ENCODE data around the gene ZNF30.
"Not testable (repeated sequence)": the region's sequence is repeated elsewhere in the genome, so short reads cannot be mapped to it uniquely, and the experiment has no call there.

ZNF30 gene

GRCh38 chr19:34920090-34920786 is 6.5 kb upstream of the ZNF30 start:
- not testable (repeated sequence) for H3K4me3 ChIP-seq (ENCODE audit: low read length); H3K36me3 ChIP-seq (ENCODE audit: control insufficient read depth, insufficient read depth, low read length); H3K4me1 ChIP-seq (ENCODE audit: control insufficient read depth, insufficient read depth, low read length); H3K27me3 ChIP-seq (ENCODE audit: control insufficient read depth, insufficient read depth, low read length); DNase-seq (ENCODE audit: low read depth, low spot score); H3K27ac ChIP-seq (ENCODE audit: low read length); H3K9me3 ChIP-seq (ENCODE audit: control insufficient read depth, insufficient read depth, low read length)
- WGBS (ENCODE audit: insufficient coverage, insufficient read length): no CpG with 5 or more reads among the region's 8 CpGs

GRCh38 chr19:34925278-34925855 is 1.3 kb upstream of the ZNF30 start:
- no peaks in the 10 kb centered on the region; the same call in 1 of the 2 replicates for H3K9me3 ChIP-seq (ENCODE audit: control insufficient read depth, insufficient read depth, low read length)
- H3K27ac ChIP-seq (ENCODE audit: low read length): no peak overlapping the region
- no peaks in the 10 kb centered on the region for H3K4me1 ChIP-seq (ENCODE audit: control insufficient read depth, insufficient read depth, low read length)
- H3K4me3 ChIP-seq (ENCODE audit: low read length): no peak overlapping the region
- DNase-seq (ENCODE audit: low read depth, low spot score): no peak
- WGBS (ENCODE audit: insufficient coverage, insufficient read length): no CpG with 5 or more reads among the region's 15 CpGs
- no peaks in the 10 kb centered on the region for H3K36me3 ChIP-seq (ENCODE audit: control insufficient read depth, insufficient read depth, low read length)
- no peaks in the 10 kb centered on the region for H3K27me3 ChIP-seq (ENCODE audit: control insufficient read depth, insufficient read depth, low read length)

DNA sequence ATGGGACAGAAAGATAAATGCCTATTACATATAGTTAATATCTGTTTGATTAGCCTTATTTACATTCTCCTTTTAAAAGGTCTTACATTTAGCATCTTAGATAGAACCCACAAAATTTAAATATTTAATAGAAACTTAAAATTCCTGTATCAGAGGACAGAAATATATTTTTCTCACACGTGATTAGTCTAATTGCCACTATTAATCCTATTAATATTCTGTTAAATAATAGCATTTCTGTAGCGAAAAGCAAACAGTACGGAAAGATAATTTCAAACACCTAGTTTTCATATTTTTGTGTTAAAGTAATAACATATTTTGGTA is 380 bp upstream of the ZNF30 start:
- H3K9me3 ChIP-seq (ENCODE audit: control insufficient read depth, insufficient read depth, low read length): no peaks in the 10 kb centered on the region; the same call in 1 of the 2 replicates
- no peak overlapping the region for H3K4me3 ChIP-seq (ENCODE audit: low read length)
- no peak for DNase-seq (ENCODE audit: low read depth, low spot score)
- no CpG with 5 or more reads among the region's 3 CpGs for WGBS (ENCODE audit: insufficient coverage, insufficient read length)
- no peaks in the 10 kb centered on the region for H3K36me3 ChIP-seq (ENCODE audit: control insufficient read depth, insufficient read depth, low read length)
- no peaks in the 10 kb centered on the region for H3K27me3 ChIP-seq (ENCODE audit: control insufficient read depth, insufficient read depth, low read length)
- H3K27ac ChIP-seq (ENCODE audit: low read length): no peak overlapping the region
- no peaks in the 10 kb centered on the region for H3K4me1 ChIP-seq (ENCODE audit: control insufficient read depth, insufficient read depth, low read length)

DNA sequence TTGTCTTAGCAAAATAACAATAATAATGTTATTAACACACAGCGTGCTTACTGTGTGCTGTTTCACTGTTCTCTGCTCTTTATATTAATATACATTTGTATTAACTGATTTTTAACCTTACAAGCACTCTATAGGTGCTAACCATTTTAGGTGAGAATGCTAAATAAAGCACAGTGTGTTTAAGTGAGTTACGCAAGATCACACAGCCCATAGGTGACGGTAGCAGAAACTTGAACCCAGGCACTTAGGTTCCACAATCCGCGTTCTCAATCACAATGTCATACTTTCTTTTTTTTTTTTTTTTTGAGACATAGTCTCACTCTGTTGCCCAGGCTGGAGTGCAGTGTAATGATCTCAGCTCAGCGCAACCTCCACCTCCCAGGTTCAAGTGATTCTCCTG is 5.8 kb downstream of the ZNF30 start:
- Histone ChIP-seq H3K9me3 (ENCODE audit: control insufficient read depth, insufficient read depth, low read length) (no peaks in the 10 kb centered on the region), H3K4me3 (ENCODE audit: low read length) (no peak overlapping the region), H3K27me3 (ENCODE audit: control insufficient read depth, insufficient read depth, low read length) (no peaks in the 10 kb centered on the region), H3K36me3 (ENCODE audit: control insufficient read depth, insufficient read depth, low read length) (peaks cover 3% of the 10 kb centered on the region; the same call in 1 of the 2 replicates), H3K4me1 (ENCODE audit: control insufficient read depth, insufficient read depth, low read length) (no peaks in the 10 kb centered on the region), H3K27ac (ENCODE audit: low read length) (no peak overlapping the region)
- no CpG with 5 or more reads among the region's 6 CpGs for WGBS (ENCODE audit: insufficient coverage, insufficient read length)
- no peak for DNase-seq (ENCODE audit: low read depth, low spot score)

DNA sequence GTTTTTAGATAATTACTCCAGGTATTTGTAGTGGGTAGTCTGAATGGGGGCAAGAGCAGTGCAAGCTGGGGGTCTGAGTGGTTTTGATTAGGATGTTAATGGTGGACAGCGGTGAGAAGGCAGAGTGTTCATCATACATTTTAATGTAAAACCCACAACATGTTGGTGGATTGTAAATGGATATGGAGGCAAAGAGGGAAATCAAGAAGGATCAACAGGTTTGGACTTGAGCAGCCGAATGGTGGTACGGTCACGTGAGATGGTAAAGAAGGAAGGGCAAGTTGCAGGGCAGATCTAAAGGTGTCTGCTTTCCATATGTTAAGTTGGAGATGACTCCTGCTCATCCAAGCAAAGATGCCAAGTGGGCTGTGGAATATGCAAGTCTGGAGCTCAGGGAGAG is 9.5 kb downstream of the ZNF30 start:
- no peaks in the 10 kb centered on the region for H3K4me1 ChIP-seq (ENCODE audit: control insufficient read depth, insufficient read depth, low read length)
- no peaks in the 10 kb centered on the region for H3K27me3 ChIP-seq (ENCODE audit: control insufficient read depth, insufficient read depth, low read length)
- peaks cover 6% of the 10 kb centered on the region; the same call in 1 of the 2 replicates for H3K36me3 ChIP-seq (ENCODE audit: control insufficient read depth, insufficient read depth, low read length)
- H3K9me3 ChIP-seq (ENCODE audit: control insufficient read depth, insufficient read depth, low read length): no peaks in the 10 kb centered on the region; the same call in 1 of the 2 replicates
- WGBS (ENCODE audit: insufficient coverage, insufficient read length): no CpG with 5 or more reads among the region's 4 CpGs
- no peak overlapping the region for H3K27ac ChIP-seq (ENCODE audit: low read length)
- H3K4me3 ChIP-seq (ENCODE audit: low read length): no peak overlapping the region
- no peak for DNase-seq (ENCODE audit: low read depth, low spot score)

- Histone ChIP-seq H3K4me1 (ENCODE audit: control insufficient read depth, insufficient read depth, low read length) (no peaks in the 10 kb centered on the region), H3K36me3 (ENCODE audit: control insufficient read depth, insufficient read depth, low read length) (peaks cover 11% of the 10 kb centered on the region; the same call in 1 of the 2 replicates), H3K27ac (ENCODE audit: low read length) (no peak overlapping the region), H3K9me3 (ENCODE audit: control insufficient read depth, insufficient read depth, low read length) (peaks cover 3% of the 10 kb centered on the region; the same call in 1 of the 2 replicates), H3K27me3 (ENCODE audit: control insufficient read depth, insufficient read depth, low read length) (no peaks in the 10 kb centered on the region), H3K4me3 (ENCODE audit: low read length) (no peak overlapping the region)
- DNase-seq (ENCODE audit: low read depth, low spot score): no peak
- no CpG with 5 or more reads among the region's 10 CpGs for WGBS (ENCODE audit: insufficient coverage, insufficient read length)
Measured at GRCh38 chr19:34938886-34939285, 12.2 kb downstream of the ZNF30 start.

GRCh38 chr19:34943861-34944573 is 17.3 kb downstream of the ZNF30 start:
- Histone ChIP-seq H3K36me3 (ENCODE audit: control insufficient read depth, insufficient read depth, low read length) (peaks cover 12% of the 10 kb centered on the region; the same call in 1 of the 2 replicates), H3K27ac (ENCODE audit: low read length) (no peak overlapping the region), H3K4me1 (ENCODE audit: control insufficient read depth, insufficient read depth, low read length) (no peaks in the 10 kb centered on the region), H3K4me3 (ENCODE audit: low read length) (no peak overlapping the region), H3K9me3 (ENCODE audit: control insufficient read depth, insufficient read depth, low read length) (peaks cover 4% of the 10 kb centered on the region; the same call in 1 of the 2 replicates), H3K27me3 (ENCODE audit: control insufficient read depth, insufficient read depth, low read length) (no peaks in the 10 kb centered on the region)
- no peak for DNase-seq (ENCODE audit: low read depth, low spot score)
- WGBS (ENCODE audit: insufficient coverage, insufficient read length): no CpG with 5 or more reads among the region's 13 CpGs

- H3K4me3 ChIP-seq (ENCODE audit: low read length): no peak overlapping the region
- no peaks in the 10 kb centered on the region for H3K4me1 ChIP-seq (ENCODE audit: control insufficient read depth, insufficient read depth, low read length)
- H3K9me3 ChIP-seq (ENCODE audit: control insufficient read depth, insufficient read depth, low read length): peaks cover 5% of the 10 kb centered on the region
- H3K27ac ChIP-seq (ENCODE audit: low read length): no peak overlapping the region
- no peak for DNase-seq (ENCODE audit: low read depth, low spot score)
- H3K27me3 ChIP-seq (ENCODE audit: control insufficient read depth, insufficient read depth, low read length): no peaks in the 10 kb centered on the region
- H3K36me3 ChIP-seq (ENCODE audit: control insufficient read depth, insufficient read depth, low read length): peaks cover 10% of the 10 kb centered on the region
Measured at GRCh38 chr19:34953092-34953491, 26.4 kb downstream of the ZNF30 start.

- H3K27me3 ChIP-seq (ENCODE audit: control insufficient read depth, insufficient read depth, low read length): no peaks in the 10 kb centered on the region
- no CpG with 5 or more reads among the region's 22 CpGs for WGBS (ENCODE audit: insufficient coverage, insufficient read length)
- H3K27ac ChIP-seq (ENCODE audit: low read length): no peak overlapping the region
- no peak overlapping the region for H3K4me3 ChIP-seq (ENCODE audit: low read length)
- DNase-seq (ENCODE audit: low read depth, low spot score): no peak
- H3K9me3 ChIP-seq (ENCODE audit: control insufficient read depth, insufficient read depth, low read length): peaks cover 18% of the 10 kb centered on the region
- peaks cover 24% of the 10 kb centered on the region for H3K36me3 ChIP-seq (ENCODE audit: control insufficient read depth, insufficient read depth, low read length)
- peaks cover 3% of the 10 kb centered on the region; the same call in 1 of the 2 replicates for H3K4me1 ChIP-seq (ENCODE audit: control insufficient read depth, insufficient read depth, low read length)
Measured at GRCh38 chr19:34957830-34958751, 31.4 kb downstream of the ZNF30 start.

DNA sequence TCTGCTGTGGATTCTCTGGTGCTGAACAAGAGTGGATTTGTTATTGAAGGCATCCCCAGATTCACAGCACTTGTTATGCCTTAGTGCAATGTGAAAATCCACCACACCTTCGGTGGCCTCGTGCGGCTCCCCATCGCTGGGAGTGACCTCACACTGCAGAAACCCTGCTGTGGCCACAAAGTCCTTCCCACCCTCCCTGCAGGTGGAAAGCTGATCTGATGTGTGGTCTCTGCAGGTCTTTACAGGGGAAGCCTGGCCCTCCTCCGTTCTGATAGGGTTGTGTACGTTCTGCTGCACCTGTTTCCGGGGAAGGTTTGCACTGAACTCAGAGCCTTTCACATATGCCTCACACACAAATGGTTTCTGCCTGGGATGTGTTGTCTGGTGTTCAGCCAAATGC is 32.3 kb downstream of the ZNF30 start:
- Histone ChIP-seq H3K4me1 (ENCODE audit: control insufficient read depth, insufficient read depth, low read length) (peaks cover 4% of the 10 kb centered on the region; the same call in 1 of the 2 replicates), H3K36me3 (ENCODE audit: control insufficient read depth, insufficient read depth, low read length) (peaks cover 24% of the 10 kb centered on the region), H3K27me3 (ENCODE audit: control insufficient read depth, insufficient read depth, low read length) (no peaks in the 10 kb centered on the region), H3K4me3 (ENCODE audit: low read length) (no peak overlapping the region), H3K9me3 (ENCODE audit: control insufficient read depth, insufficient read depth, low read length) (peaks cover 18% of the 10 kb centered on the region), H3K27ac (ENCODE audit: low read length) (no peak overlapping the region)
- no CpG with 5 or more reads among the region's 7 CpGs for WGBS (ENCODE audit: insufficient coverage, insufficient read length)
- no peak for DNase-seq (ENCODE audit: low read depth, low spot score)

All from iPS DF 6.9 (cell line).